DOHH2 (cell line): ENCODE data around the gene NAV2.
"Not testable (repeated sequence)": the region's sequence is repeated elsewhere in the genome, so short reads cannot be mapped to it uniquely, and the experiment has no call there.

Experiments
- H3F3A ChIP-seq: fragments of 200-600 bp; sonication (generic), shearing (Covaris generic); 2 replicates; pipeline ENCODE4 v1.6.0; 2016; ENCODE audit warnings: antibody characterized with exemption, mild to moderate bottlenecking; ENCODE audit not compliant: control insufficient read depth, insufficient read depth
- H3K27ac ChIP-seq: fragments of 200-600 bp; sonication (generic); 2 replicates; pipeline ENCODE4 v1.5.1; 2014; ENCODE audit warnings: low read depth, mild to moderate bottlenecking, low read length, moderate library complexity
- H3K27me3 ChIP-seq: fragments of 200-600 bp; sonication (generic); 2 replicates; pipeline ENCODE4 v1.6.1; 2014; ENCODE audit warnings: mild to moderate bottlenecking, low read length, mixed read lengths; ENCODE audit not compliant: control insufficient read depth
- H3K36me3 ChIP-seq: fragments of 200-600 bp; sonication (generic); 2 replicates; pipeline ENCODE4 v1.6.1; 2014; ENCODE audit warnings: mild to moderate bottlenecking, low read length, moderate library complexity, mixed read lengths; ENCODE audit not compliant: control insufficient read depth
- H3K4me1 ChIP-seq: fragments of 200-600 bp; sonication (generic); 2 replicates; pipeline ENCODE4 v1.6.1; 2014; ENCODE audit warnings: mild to moderate bottlenecking, low read length, mixed read lengths; ENCODE audit not compliant: control insufficient read depth
- H3K4me2 ChIP-seq: fragments of 200-600 bp; sonication (generic); 2 replicates; pipeline ENCODE4 v1.6.0; 2014; ENCODE audit warnings: mild to moderate bottlenecking, low read length, moderate library complexity
- H3K4me3 ChIP-seq: fragments of 200-600 bp; sonication (generic); 2 replicates; pipeline ENCODE4 v1.5.1; 2014; ENCODE audit warnings: mild to moderate bottlenecking, low read length, mixed read lengths
- H3K79me2 ChIP-seq: fragments of 200-600 bp; sonication (generic); 2 replicates; pipeline ENCODE4 v1.6.1; 2014; ENCODE audit warnings: mild to moderate bottlenecking, low read length, mixed read lengths; ENCODE audit not compliant: control insufficient read depth
- H3K9me2 ChIP-seq: fragments of 200-600 bp; sonication (generic); replicated peaks from 2 replicates; pipeline ENCODE4 v1.6.1; 2014; ENCODE audit warnings: mild to moderate bottlenecking, low read length, mixed read lengths; ENCODE audit not compliant: control insufficient read depth
- H3K9me3 ChIP-seq: fragments of 200-600 bp; sonication (generic); 2 replicates; pipeline ENCODE4 v1.6.1; 2014; ENCODE audit warnings: antibody characterized with exemption, low read length, mixed read lengths; ENCODE audit not compliant: control insufficient read depth, insufficient read depth
- H4K20me1 ChIP-seq: fragments of 200-600 bp; sonication (generic); 2 replicates; pipeline ENCODE4 v1.6.0; 2014; ENCODE audit warnings: low read depth, mild to moderate bottlenecking, antibody characterized with exemption, low read length, moderate library complexity; ENCODE audit not compliant: control insufficient read depth, insufficient read depth
- EZH2phosphoT487 ChIP-seq: fragments of 200-600 bp; sonication (generic); IDR thresholded peaks from 2 replicates; pipeline ENCODE4 v1.6.1; 2017; ENCODE audit warnings: borderline replicate concordance, mild to moderate bottlenecking, antibody characterized with exemption, low read length, moderate library complexity, mixed read lengths
- TF ChIP-seq, protein P1 (sequence below): fragments of 200-600 bp; sonication (generic); IDR thresholded peaks from one replicate; pipeline ENCODE4 v1.5.1; 2014; ENCODE audit warnings: antibody characterized with exemption, mild to moderate bottlenecking, low read depth, low read length; ENCODE audit not compliant: poor library complexity, severe bottlenecking

NAV2 gene

DNA sequence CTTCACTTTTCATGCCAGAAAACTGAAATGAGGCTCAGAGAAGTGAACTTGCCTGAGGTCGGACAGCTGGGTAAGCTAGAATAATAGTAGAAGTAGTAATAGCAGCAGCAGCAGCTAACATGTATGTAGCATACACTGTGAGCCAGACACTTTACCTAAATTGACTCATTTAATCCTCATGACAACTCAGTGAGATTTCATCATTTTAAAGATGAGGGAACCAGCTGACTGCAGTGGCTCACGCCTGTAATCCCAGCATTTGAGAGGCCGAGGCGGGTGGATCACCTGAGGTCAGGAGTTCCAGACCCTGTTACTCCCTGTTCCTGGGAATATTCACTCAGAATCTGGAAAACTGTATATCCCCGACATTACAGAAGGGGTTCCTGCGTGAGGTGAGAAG, 293.1 kb downstream of the NAV2 start:
- TF ChIP-seq EZH2phosphoT487 = no peak
- TF ChIP-seq, protein P1, sequence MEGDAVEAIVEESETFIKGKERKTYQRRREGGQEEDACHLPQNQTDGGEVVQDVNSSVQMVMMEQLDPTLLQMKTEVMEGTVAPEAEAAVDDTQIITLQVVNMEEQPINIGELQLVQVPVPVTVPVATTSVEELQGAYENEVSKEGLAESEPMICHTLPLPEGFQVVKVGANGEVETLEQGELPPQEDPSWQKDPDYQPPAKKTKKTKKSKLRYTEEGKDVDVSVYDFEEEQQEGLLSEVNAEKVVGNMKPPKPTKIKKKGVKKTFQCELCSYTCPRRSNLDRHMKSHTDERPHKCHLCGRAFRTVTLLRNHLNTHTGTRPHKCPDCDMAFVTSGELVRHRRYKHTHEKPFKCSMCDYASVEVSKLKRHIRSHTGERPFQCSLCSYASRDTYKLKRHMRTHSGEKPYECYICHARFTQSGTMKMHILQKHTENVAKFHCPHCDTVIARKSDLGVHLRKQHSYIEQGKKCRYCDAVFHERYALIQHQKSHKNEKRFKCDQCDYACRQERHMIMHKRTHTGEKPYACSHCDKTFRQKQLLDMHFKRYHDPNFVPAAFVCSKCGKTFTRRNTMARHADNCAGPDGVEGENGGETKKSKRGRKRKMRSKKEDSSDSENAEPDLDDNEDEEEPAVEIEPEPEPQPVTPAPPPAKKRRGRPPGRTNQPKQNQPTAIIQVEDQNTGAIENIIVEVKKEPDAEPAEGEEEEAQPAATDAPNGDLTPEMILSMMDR = no peak
- Histone ChIP-seq H3F3A (no peaks in the 10 kb centered on the region), H3K4me1 (no peaks in the 10 kb centered on the region), H3K4me2 (no peak overlapping the region), H3K36me3 (no peaks in the 10 kb centered on the region), H3K79me2 (no peaks in the 10 kb centered on the region), H4K20me1 (no peaks in the 10 kb centered on the region), H3K27ac (no peak overlapping the region), H3K9me3 (no peaks in the 10 kb centered on the region), H3K27me3 (peaks cover 3% of the 10 kb centered on the region; the same call in 1 of the 2 replicates), H3K9me2 (no peaks in the 10 kb centered on the region), H3K4me3 (no peak overlapping the region)

DNA sequence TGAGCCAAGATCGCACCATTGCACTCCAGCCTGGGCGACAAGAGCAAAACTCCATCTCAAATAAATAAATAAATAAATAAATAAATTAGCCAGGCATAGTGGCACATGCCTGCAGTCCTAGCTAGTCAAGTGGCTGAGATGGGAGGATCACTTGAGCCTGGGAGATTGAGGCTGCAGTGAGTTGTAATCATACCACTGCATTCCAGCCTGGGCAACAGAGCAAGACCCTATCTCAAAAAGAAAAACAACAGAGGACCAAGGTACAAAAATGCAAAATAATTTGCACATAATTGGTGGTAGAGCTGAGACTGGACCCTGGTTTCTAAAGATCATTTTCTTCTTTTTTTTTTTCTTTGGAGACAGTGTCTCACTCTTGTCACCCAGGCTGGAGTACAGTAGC, 294.0 kb downstream of the NAV2 start:
- H3F3A ChIP-seq, H3K36me3 ChIP-seq, H3K27me3 ChIP-seq, H3K9me3 ChIP-seq, H3K4me1 ChIP-seq, H3K9me2 ChIP-seq, H3K27ac ChIP-seq, H3K4me3 ChIP-seq, H3K79me2 ChIP-seq, H3K4me2 ChIP-seq, H4K20me1 ChIP-seq: not testable (repeated sequence)

DNA sequence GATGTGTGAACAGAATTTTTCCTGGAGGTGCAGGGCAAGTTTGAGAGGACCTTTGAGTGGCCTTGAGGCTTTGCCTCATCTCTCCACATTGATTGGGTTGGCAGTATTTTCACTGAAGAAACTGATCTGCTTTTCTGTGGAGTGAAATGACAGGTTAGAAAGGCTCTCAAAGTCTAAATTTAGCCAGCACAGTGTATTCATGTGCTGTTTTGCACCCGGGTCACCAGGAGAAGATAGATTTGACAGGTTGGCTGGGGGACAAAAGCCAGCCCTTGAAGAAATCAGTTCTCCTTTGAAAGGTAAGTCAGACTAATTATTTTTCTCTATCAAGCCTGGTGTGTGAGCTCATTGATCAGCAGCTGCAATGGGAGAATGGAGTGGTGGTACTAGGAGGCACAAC, 294.7 kb downstream of the NAV2 start:
- H3K9me3 ChIP-seq = no peaks in the 10 kb centered on the region
- H4K20me1 ChIP-seq = no peaks in the 10 kb centered on the region
- H3F3A ChIP-seq = no peaks in the 10 kb centered on the region
- H3K4me2 ChIP-seq = no peak overlapping the region
- no peaks in the 10 kb centered on the region for H3K36me3 ChIP-seq
- TF ChIP-seq, protein P1 = no peak
- no peak for TF ChIP-seq EZH2phosphoT487
- H3K9me2 ChIP-seq = no peaks in the 10 kb centered on the region
- peaks cover 3% of the 10 kb centered on the region; the same call in 1 of the 2 replicates for H3K27me3 ChIP-seq
- no peak overlapping the region for H3K27ac ChIP-seq
- H3K4me1 ChIP-seq = no peaks in the 10 kb centered on the region
- no peak overlapping the region for H3K4me3 ChIP-seq
- no peaks in the 10 kb centered on the region for H3K79me2 ChIP-seq

DNA sequence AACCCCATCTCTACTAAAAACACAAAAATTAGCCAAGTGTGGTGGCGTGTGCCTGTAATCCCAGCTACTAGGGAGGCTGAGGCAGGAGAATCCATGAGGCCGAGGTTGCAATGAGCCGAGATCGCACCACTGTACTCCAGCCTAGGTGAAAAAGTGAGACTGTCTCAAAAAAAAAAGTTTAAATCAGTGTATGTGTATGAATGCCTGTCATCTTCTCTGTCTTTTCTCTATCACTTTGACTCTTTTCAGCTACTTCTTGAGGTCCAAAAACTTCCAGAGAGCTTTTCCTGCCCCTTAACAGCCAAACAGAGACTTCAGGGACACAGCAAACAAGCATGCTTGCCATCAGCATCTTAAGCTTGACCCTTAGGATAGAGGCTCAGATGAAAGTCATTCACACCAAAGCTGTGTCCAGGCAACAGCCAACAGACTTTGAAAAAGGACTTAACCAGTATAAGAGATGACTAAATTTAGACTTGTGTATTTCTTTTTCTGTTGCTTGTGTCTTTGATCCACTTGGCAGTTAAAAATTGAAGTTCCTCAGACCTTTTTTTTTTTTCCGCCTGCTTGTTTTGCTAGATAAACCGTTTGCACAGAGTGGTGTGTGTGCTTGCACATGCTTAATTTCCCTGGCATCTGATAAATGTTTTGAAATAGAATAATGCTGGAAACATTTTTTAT, 295.7 kb downstream of the NAV2 start:
- H3F3A ChIP-seq = no peaks in the 10 kb centered on the region
- H3K27me3 ChIP-seq = no peaks in the 10 kb centered on the region; the same call in 1 of the 2 replicates
- no peaks in the 10 kb centered on the region for H3K4me1 ChIP-seq
- H3K79me2 ChIP-seq = no peaks in the 10 kb centered on the region
- no peaks in the 10 kb centered on the region for H3K9me2 ChIP-seq
- no peaks in the 10 kb centered on the region for H3K36me3 ChIP-seq
- no peaks in the 10 kb centered on the region for H3K9me3 ChIP-seq
- H3K4me3 ChIP-seq = no peak overlapping the region
- no peak overlapping the region for H3K27ac ChIP-seq
- H3K4me2 ChIP-seq = no peak overlapping the region
- no peaks in the 10 kb centered on the region for H4K20me1 ChIP-seq
- no peak for TF ChIP-seq EZH2phosphoT487
- TF ChIP-seq, protein P1 = no peak
